Ovary (tissue), 3 donors: Measurements from ENCODE around the gene ZNF654.

ENCODE experiments used
- CTCF ChIP-seq, 3 donors: fragments of 450-650 bp in 2 of 3; fragments of 200-600 bp in 1 of 3; IDR thresholded peaks; one replicate each; pipeline versions ENCODE4 v1.5.1 to v1.8.0; 2016 to 2022; ENCODE audit warnings: antibody characterized with exemption in 3 of 3, mild to moderate bottlenecking in 1 of 3
- EP300 ChIP-seq: sonication (generic); formaldehyde crosslinking; IDR thresholded peaks from one replicate; pipeline ENCODE4 v1.6.1; 2017; ENCODE audit warnings: antibody characterized with exemption
- POLR2A ChIP-seq: fragments of 450-650 bp; IDR thresholded peaks from one replicate; pipeline ENCODE4 v1.6.1; 2017; ENCODE audit warnings: antibody characterized with exemption, mild to moderate bottlenecking, moderate library complexity
- donor health status: DM: no; HTN: no; CAD: no.

DNA sequence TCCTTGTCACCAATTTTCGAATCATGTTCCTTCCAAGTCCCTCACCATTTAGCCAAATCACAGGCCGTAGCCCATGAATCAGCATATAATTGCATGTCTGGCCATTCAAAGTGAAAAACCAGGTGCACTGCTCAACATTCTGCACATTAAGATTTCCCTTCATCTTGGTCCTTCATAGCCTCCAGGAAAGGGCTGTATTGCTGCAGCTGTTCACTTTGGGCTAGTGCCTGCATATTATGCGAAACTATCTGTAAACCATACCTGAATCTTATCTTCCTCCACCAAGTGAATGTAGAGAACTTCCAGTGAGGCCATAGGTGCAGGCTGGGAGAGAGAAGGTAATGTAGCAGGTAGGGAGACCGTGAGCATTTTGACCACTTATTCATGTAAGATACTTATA is 18.5 kb upstream of the ZNF654 start:
- TF ChIP-seq CTCF (IDR thresholded peaks at IDR 0.05) (no peak), POLR2A (no peak), EP300 (no peak)
